GM19099 (cell line): ENCODE measurements around the gene TUBG2.

ENCODE experiments used
- POLR2A ChIP-seq: IDR thresholded peaks from 3 replicates; pipeline ENCODE4 v1.6.1; 2011; ENCODE audit warnings: low read depth; ENCODE audit not compliant: insufficient read length; ENCODE audit errors: extremely low read depth

TUBG2 gene

GRCh38 chr17:42683407-42684034 lies 24.4 kb downstream of the TUBG2 start:
- TF ChIP-seq POLR2A, result peak; percentile 59

GRCh38 chr17:42684929-42685556 lies 26.0 kb downstream of the TUBG2 start:
- no peak for TF ChIP-seq POLR2A

GRCh38 chr17:42685831-42686230 lies 26.7 kb downstream of the TUBG2 start:
- no peak for TF ChIP-seq POLR2A

- TF ChIP-seq POLR2A, result no peak
These were observed 27.5 kb downstream of the TUBG2 start for GRCh38 chr17:42686520-42687128.

- no peak for TF ChIP-seq POLR2A
These were observed 28.7 kb downstream of the TUBG2 start for GRCh38 chr17:42687707-42688320.

GRCh38 chr17:42690596-42690995 lies 31.5 kb downstream of the TUBG2 start:
- no peak for TF ChIP-seq POLR2A

- TF ChIP-seq POLR2A, result no peak
These were observed 32.0 kb downstream of the TUBG2 start for GRCh38 chr17:42691021-42691545.

- no peak for TF ChIP-seq POLR2A
These were observed 33.4 kb downstream of the TUBG2 start for GRCh38 chr17:42692489-42692888.

- TF ChIP-seq POLR2A, result no peak
These were observed 35.4 kb downstream of the TUBG2 start for GRCh38 chr17:42694524-42694923.

- TF ChIP-seq POLR2A, result no peak
These were observed 36.4 kb downstream of the TUBG2 start for GRCh38 chr17:42695500-42695899.

- TF ChIP-seq POLR2A, result no peak
These were observed 38.2 kb downstream of the TUBG2 start for GRCh38 chr17:42697108-42697811.

GRCh38 chr17:42698736-42699414 lies 39.8 kb downstream of the TUBG2 start:
- TF ChIP-seq POLR2A, result no peak

- no peak for TF ChIP-seq POLR2A
These were observed 40.3 kb downstream of the TUBG2 start for GRCh38 chr17:42699415-42699740.

- no peak for TF ChIP-seq POLR2A
These were observed 41.7 kb downstream of the TUBG2 start for GRCh38 chr17:42700586-42701289.
